Gastroesophageal sphincter (tissue), 4 donors: ENCODE results near the gene QPCTL. TPM values are rescaled to one million over a fixed set of nuclear protein-coding genes. Genes with fewer than 3 reads are reported as not detected.

Source experiments
- ATAC-seq: fragments of 150-250 bp; one replicate; pipeline ENCODE4 v1.9.1; 2016; ENCODE audit warnings: mild to moderate bottlenecking, moderate library complexity
- H3K27ac ChIP-seq, 4 donors: fragments of 200-600 bp; sonication (generic) in 3 of 4; 1 replicate in 3 of 4; 2 replicates in 1 of 4; pipeline ENCODE4 v1.5.1; 2016 to 2019
- H3K27me3 ChIP-seq: fragments of 200-600 bp; sonication (generic); one replicate; pipeline ENCODE4 v1.5.1; 2019
- H3K36me3 ChIP-seq, 2 donors: fragments of 200-600 bp; sonication (generic); one replicate each; pipeline ENCODE4 v1.5.1; 2019; ENCODE audit warnings: control low read depth in 1 of 2
- H3K4me1 ChIP-seq, 3 donors: fragments of 200-600 bp; sonication (generic); 1 replicate in 2 of 3; 2 replicates in 1 of 3; pipeline ENCODE4 v1.5.1; 2016 to 2019; ENCODE audit warnings: control low read depth in 2 of 3
- H3K4me3 ChIP-seq, 2 donors: fragments of 200-600 bp; sonication (generic); one replicate each; pipeline ENCODE4 v1.5.1; 2019; ENCODE audit warnings: mild to moderate bottlenecking in 1 of 2, moderate library complexity in 1 of 2
- H3K9me3 ChIP-seq, 3 donors: fragments of 200-600 bp; sonication (generic); one replicate each; pipeline ENCODE4 v1.5.1; 2017 to 2019; ENCODE audit warnings: control low read depth in 2 of 3
- CTCF ChIP-seq, 4 experiments: fragments of 200-600 bp in 2 of 4; fragments of 450-650 bp in 2 of 4; sonication (generic) in 1 of 4; IDR thresholded peaks; one replicate each; pipeline ENCODE4 v1.5.1; 2017 to 2019; ENCODE audit warnings: antibody characterized with exemption in 4 of 4, mild to moderate bottlenecking in 2 of 4, moderate library complexity in 2 of 4
- EP300 ChIP-seq: sonication (generic); formaldehyde crosslinking; IDR thresholded peaks from one replicate; pipeline ENCODE4 v1.6.1; 2017; ENCODE audit warnings: antibody characterized with exemption, mild to moderate bottlenecking
- POLR2A ChIP-seq, 2 donors: fragments of 450-650 bp; IDR thresholded peaks; one replicate each; pipeline ENCODE4 v1.6.1; 2017; ENCODE audit warnings: antibody characterized with exemption in 2 of 2, mild to moderate bottlenecking in 2 of 2, moderate library complexity in 1 of 2
- POLR2AphosphoS5 ChIP-seq: sonication (generic); formaldehyde crosslinking; IDR thresholded peaks from one replicate; pipeline ENCODE4 v1.6.1; 2017; ENCODE audit warnings: antibody characterized with exemption
- WGBS, 2 donors: methylation state at CpG; one replicate each; pipeline ENCODE4 v1.1.5; 2018; ENCODE audit warnings: low coverage in 1 of 2; 5-methylcytosine and 5-hydroxymethylcytosine counted together
- total RNA-seq, 4 donors: library from RNA; depleted of rRNA; stranded (reverse); fragments of >200 nt; gene quantifications; one replicate each; pipeline ENCODE4 v1.1.0, GENCODE V29; 2016

The QPCTL gene
- total RNA-seq, 4 donors from 2014 or later: 2.7 to 6.6 (median 4.2) TPM

- TF ChIP-seq POLR2A (IDR thresholded peaks at IDR 0.05) (no peak), POLR2AphosphoS5 (no peak), EP300 (no peak), CTCF (IDR thresholded peaks at IDR 0.05) (no peak)
- ATAC-seq: no peak
- peaks cover 0 to 21% (median 15%) of the 10 kb centered on the region in 3 donors for H3K4me1 ChIP-seq
- H3K4me3 ChIP-seq: no peak within 1 kb of the TSS
- no peaks in the 10 kb centered on the region for H3K36me3 ChIP-seq
- no peak within 1 kb of the TSS for H3K27ac ChIP-seq
- WGBS, 2 donors: 91 to 100% methylated on average over 1 to 19 of the region's 59 CpGs
- no peaks in the 10 kb centered on the region for H3K27me3 ChIP-seq
- no peaks in the 10 kb centered on the region for H3K9me3 ChIP-seq
Measured at GRCh38 chr19:45733160-45733810, 40.8 kb downstream of the QPCTL start, which contains the start of gene MEIOSIN. MEIOSIN (plus strand) TSS chr19:45733439; CDS start chr19:45735377, 1,938 bp downstream.

- Histone ChIP-seq H3K27ac (no peak overlapping the region), H3K4me3 (no peak overlapping the region), H3K27me3 (no peaks in the 10 kb centered on the region), H3K36me3 (no peaks in the 10 kb centered on the region), H3K4me1 (peaks cover 0 to 17% (median 0%) of the 10 kb centered on the region in 3 donors), H3K9me3 (no peaks in the 10 kb centered on the region)
- no peak for ATAC-seq
- WGBS, 2 donors: 71 to 84% methylated on average over 2 to 10 of the region's 10 CpGs
- TF ChIP-seq CTCF (IDR thresholded peaks at IDR 0.05): no peak
- no peak for TF ChIP-seq POLR2A (IDR thresholded peaks at IDR 0.05)
- no peak for TF ChIP-seq EP300
Measured at GRCh38 chr19:45739498-45740439, 47.3 kb downstream of the QPCTL start.

- TF ChIP-seq POLR2AphosphoS5 (no peak), EP300 (no peak), CTCF (IDR thresholded peaks at IDR 0.05) (no peak), POLR2A (IDR thresholded peaks at IDR 0.05) (no peak)
Measured at GRCh38 chr19:45742969-45743368, 50.5 kb downstream of the QPCTL start.

GRCh38 chr19:45745606-45746005, 53.1 kb downstream of the QPCTL start:
- TF ChIP-seq CTCF (IDR thresholded peaks at IDR 0.05) (no peak), POLR2A (IDR thresholded peaks at IDR 0.05) (no peak)
- no peak for ATAC-seq
- H3K9me3 ChIP-seq: no peaks in the 10 kb centered on the region
- H3K27me3 ChIP-seq: no peaks in the 10 kb centered on the region
- H3K4me1 ChIP-seq: peaks cover 0 to 17% (median 0%) of the 10 kb centered on the region in 3 donors
- H3K4me3 ChIP-seq: no peak overlapping the region
- H3K36me3 ChIP-seq: no peaks in the 10 kb centered on the region
- H3K27ac ChIP-seq: no peak overlapping the region
- WGBS, 2 donors: 88 to 92% methylated on average over 5 to 6 of the region's 6 CpGs

More at GRCh38 chr19:45742969-45743368, 50.5 kb downstream of the QPCTL start:
- 22 to 51% methylated on average over 3 to 4 of the region's 4 CpGs for WGBS, 2 donors
- H3K27me3 ChIP-seq: no peaks in the 10 kb centered on the region
- H3K4me3 ChIP-seq: no peak overlapping the region
- peak overlapping the region in 2 of 4 donors; percentile 6 to 45 for H3K27ac ChIP-seq
- H3K9me3 ChIP-seq: no peaks in the 10 kb centered on the region
- H3K36me3 ChIP-seq: no peaks in the 10 kb centered on the region
- ATAC-seq: no peak
- peaks cover 0 to 17% (median 0%) of the 10 kb centered on the region in 3 donors for H3K4me1 ChIP-seq
